Right atrium auricular region (tissue), 2 donors: ENCODE measurements around the gene METTL23. TPM values are rescaled to one million over a fixed set of nuclear protein-coding genes. Genes with fewer than 3 reads are reported as not detected.

Experiments
- DNase-seq: peaks from one replicate; pipeline ENCODE4 v3.0.0-alpha.2; 2019; ENCODE audit warnings: low spot score
- H3K27ac ChIP-seq, 2 donors: fragments of 200-600 bp; sonication (generic); 1 replicate in 1 of 2; 2 replicates in 1 of 2; pipeline ENCODE4 v1.5.1; 2016 to 2019
- H3K27me3 ChIP-seq, 2 donors: fragments of 200-600 bp; sonication (generic); one replicate each; pipeline versions ENCODE4 v1.5.1 to v1.6.0; 2017 to 2019
- H3K36me3 ChIP-seq: fragments of 200-600 bp; sonication (generic); one replicate; pipeline ENCODE4 v1.5.1; 2016
- H3K4me1 ChIP-seq, 2 donors: fragments of 200-600 bp; sonication (generic); one replicate each; pipeline versions ENCODE4 v1.5.1 to v1.6.0; 2017 to 2019
- H3K4me3 ChIP-seq, 2 donors: fragments of 200-600 bp; sonication (generic); 1 replicate in 1 of 2; 2 replicates in 1 of 2; pipeline ENCODE4 v1.5.1; 2017 to 2019; ENCODE audit warnings: mild to moderate bottlenecking in 1 of 2, moderate library complexity in 1 of 2
- H3K9me3 ChIP-seq, 2 donors: fragments of 200-600 bp; sonication (generic); one replicate each; pipeline ENCODE4 v1.5.1; 2019
- total RNA-seq, 2 donors: library from RNA; depleted of rRNA; stranded (reverse); fragments of >200 nt; gene quantifications; one replicate each; pipeline ENCODE4 v1.1.0, GENCODE V29; 2016
- TF ChIP-seq, protein P1 (sequence below), 2 donors: fragments of 200-600 bp; sonication (generic); IDR thresholded peaks; one replicate each; pipeline ENCODE4 v1.5.1; 2019; ENCODE audit warnings: antibody characterized with exemption in 2 of 2

METTL23 gene
- total RNA-seq, 2 donors from 2014 or later: 22.6 to 26.8 TPM

DNA sequence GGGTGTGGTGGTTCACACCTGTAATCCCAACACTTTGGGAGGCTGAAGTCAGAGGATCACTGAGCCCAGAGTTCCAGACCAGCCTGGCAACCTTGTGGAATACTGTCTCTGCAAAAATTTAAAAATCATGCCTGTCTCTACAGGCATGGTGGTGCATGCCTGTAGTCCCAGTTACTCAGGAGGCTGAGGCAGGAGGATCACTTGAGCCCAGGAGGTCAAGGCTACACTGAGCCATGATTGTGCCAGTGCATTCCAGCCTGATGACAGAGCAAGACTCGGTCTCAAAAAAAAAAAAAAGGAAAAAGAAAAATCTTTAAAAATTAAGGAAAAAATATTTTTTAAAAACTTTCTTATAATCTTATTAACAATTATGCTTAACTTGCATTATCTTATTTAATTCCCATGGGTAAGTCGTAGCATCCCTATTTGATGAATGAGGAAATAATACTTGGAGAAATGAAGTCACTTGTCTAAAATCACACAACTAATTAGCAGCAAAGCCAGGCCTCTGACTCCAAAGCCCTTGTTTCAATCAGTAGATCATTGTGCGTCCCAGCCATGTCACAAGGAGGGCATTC lies 24.9 kb downstream of the METTL23 start:
- H3K9me3 ChIP-seq: no peaks in the 10 kb centered on the region
- no peak overlapping the region for H3K27ac ChIP-seq
- H3K27me3 ChIP-seq: no peaks in the 10 kb centered on the region
- DNase-seq: no peak
- H3K4me1 ChIP-seq: peaks cover 0 to 18% of the 10 kb centered on the region in 2 donors
- no peak overlapping the region for H3K4me3 ChIP-seq
- H3K36me3 ChIP-seq: peaks cover 26% of the 10 kb centered on the region
- TF ChIP-seq, protein P1, sequence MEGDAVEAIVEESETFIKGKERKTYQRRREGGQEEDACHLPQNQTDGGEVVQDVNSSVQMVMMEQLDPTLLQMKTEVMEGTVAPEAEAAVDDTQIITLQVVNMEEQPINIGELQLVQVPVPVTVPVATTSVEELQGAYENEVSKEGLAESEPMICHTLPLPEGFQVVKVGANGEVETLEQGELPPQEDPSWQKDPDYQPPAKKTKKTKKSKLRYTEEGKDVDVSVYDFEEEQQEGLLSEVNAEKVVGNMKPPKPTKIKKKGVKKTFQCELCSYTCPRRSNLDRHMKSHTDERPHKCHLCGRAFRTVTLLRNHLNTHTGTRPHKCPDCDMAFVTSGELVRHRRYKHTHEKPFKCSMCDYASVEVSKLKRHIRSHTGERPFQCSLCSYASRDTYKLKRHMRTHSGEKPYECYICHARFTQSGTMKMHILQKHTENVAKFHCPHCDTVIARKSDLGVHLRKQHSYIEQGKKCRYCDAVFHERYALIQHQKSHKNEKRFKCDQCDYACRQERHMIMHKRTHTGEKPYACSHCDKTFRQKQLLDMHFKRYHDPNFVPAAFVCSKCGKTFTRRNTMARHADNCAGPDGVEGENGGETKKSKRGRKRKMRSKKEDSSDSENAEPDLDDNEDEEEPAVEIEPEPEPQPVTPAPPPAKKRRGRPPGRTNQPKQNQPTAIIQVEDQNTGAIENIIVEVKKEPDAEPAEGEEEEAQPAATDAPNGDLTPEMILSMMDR (IDR thresholded peaks at IDR 0.05): no peak

GRCh38 chr17:76752006-76752405 lies 25.4 kb downstream of the METTL23 start:
- H3K9me3 ChIP-seq: no peaks in the 10 kb centered on the region
- TF ChIP-seq, protein P1 (IDR thresholded peaks at IDR 0.05): no peak
- peak overlapping the region in 1 of 2 donors; percentile 31 for H3K27ac ChIP-seq
- H3K4me3 ChIP-seq: no peak overlapping the region
- peaks cover 0 to 17% of the 10 kb centered on the region in 2 donors for H3K4me1 ChIP-seq
- no peak for DNase-seq
- H3K27me3 ChIP-seq: no peaks in the 10 kb centered on the region
- H3K36me3 ChIP-seq: peaks cover 27% of the 10 kb centered on the region

- peak overlapping the region in 1 of 2 donors; percentile 31 for H3K27ac ChIP-seq
- no peak for DNase-seq
- H3K9me3 ChIP-seq: no peaks in the 10 kb centered on the region
- no peak overlapping the region for H3K4me3 ChIP-seq
- H3K4me1 ChIP-seq: peaks cover 0 to 4% of the 10 kb centered on the region in 2 donors
- H3K27me3 ChIP-seq: no peaks in the 10 kb centered on the region
- TF ChIP-seq, protein P1 (IDR thresholded peaks at IDR 0.05): no peak
- H3K36me3 ChIP-seq: peaks cover 30% of the 10 kb centered on the region
Observed at GRCh38 chr17:76753061-76753961, 26.7 kb downstream of the METTL23 start.

GRCh38 chr17:76755285-76755684 lies 28.6 kb downstream of the METTL23 start:
- TF ChIP-seq, protein P1 (IDR thresholded peaks at IDR 0.05): no peak
- no peak for DNase-seq
- H3K36me3 ChIP-seq: peaks cover 31% of the 10 kb centered on the region

DNA sequence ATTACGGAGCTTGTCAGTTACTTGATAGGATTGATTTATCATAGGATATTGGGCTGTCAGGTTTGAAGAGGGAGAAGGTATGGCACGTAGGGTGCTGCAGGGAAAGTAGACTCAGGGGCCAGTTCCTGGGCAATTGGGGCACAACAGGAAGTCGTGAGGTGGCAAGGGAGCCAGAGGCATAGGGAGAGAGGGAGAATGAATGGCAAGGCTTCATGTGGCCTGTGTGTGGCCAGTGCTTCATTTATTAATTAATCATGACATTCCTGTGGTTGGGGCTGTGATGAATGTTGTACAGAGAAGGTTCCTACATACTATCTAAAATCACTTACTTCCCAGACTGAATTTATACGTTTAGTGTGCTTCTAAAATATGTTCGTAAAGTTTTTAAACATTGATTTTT lies 30.6 kb downstream of the METTL23 start:
- H3K4me3 ChIP-seq: no peak overlapping the region
- no peak overlapping the region for H3K27ac ChIP-seq
- no peaks in the 10 kb centered on the region for H3K27me3 ChIP-seq
- TF ChIP-seq, protein P1 (IDR thresholded peaks at IDR 0.05): no peak
- H3K4me1 ChIP-seq: no peaks in the 10 kb centered on the region
- no peaks in the 10 kb centered on the region for H3K9me3 ChIP-seq
- peaks cover 35% of the 10 kb centered on the region for H3K36me3 ChIP-seq
- no peak for DNase-seq

More at GRCh38 chr17:76755285-76755684, 28.6 kb downstream of the METTL23 start:
- Histone ChIP-seq H3K4me1 (no peaks in the 10 kb centered on the region), H3K27ac (no peak overlapping the region), H3K9me3 (no peaks in the 10 kb centered on the region), H3K27me3 (no peaks in the 10 kb centered on the region), H3K4me3 (no peak overlapping the region)
